Stimulated activated naive B cell treated with anti-CD40 and anti-IgM and Interleukin-4, amounts not matched to agents 10 μg/mL and 1 μg/mL and 100 μg/mL, for 72 hours (primary cell): ENCODE results near the gene WDR86.

ENCODE experiments used
- ATAC-seq, 2 donors: fragments of 150-1000 bp; cut with Tn5 transposase; replicated peaks; 2 replicates each; pipeline ENCODE4 v1.10.0; 2021; ENCODE audit warnings: moderate library complexity in 1 of 2
- DNase-seq: peaks from one replicate; pipeline ENCODE4 v3.0.0; 2021
- H3K27ac Mint-ChIP-seq: one replicate; pipeline ENCODE4 v1.8.0; 2022; ENCODE audit warnings: mild to moderate bottlenecking, mixed read lengths
- H3K27me3 Mint-ChIP-seq, 2 donors: one replicate each; pipeline ENCODE4 v1.8.0; 2022; ENCODE audit warnings: mixed read lengths in 2 of 2
- H3K36me3 Mint-ChIP-seq, 2 donors: one replicate each; pipeline ENCODE4 v1.8.0; 2022; ENCODE audit warnings: mixed read lengths in 2 of 2, mild to moderate bottlenecking in 1 of 2
- H3K4me1 Mint-ChIP-seq, 2 donors: one replicate each; pipeline ENCODE4 v1.8.0; 2022; ENCODE audit warnings: mixed read lengths in 2 of 2, mild to moderate bottlenecking in 1 of 2
- H3K4me3 Mint-ChIP-seq, 2 donors: one replicate each; pipeline ENCODE4 v1.8.0; 2022; ENCODE audit warnings: mild to moderate bottlenecking in 2 of 2, mixed read lengths in 2 of 2, moderate library complexity in 1 of 2
- H3K9me3 Mint-ChIP-seq, 2 donors: one replicate each; pipeline ENCODE4 v1.8.0; 2022; ENCODE audit warnings: mixed read lengths in 2 of 2, mild to moderate bottlenecking in 1 of 2

WDR86 gene

GRCh38 chr7:151390598-151391357 is 19.1 kb downstream of the WDR86 start:
- ATAC-seq (no peak), DNase-seq (no peak)
- Mint-ChIP-seq H3K36me3 (no peaks in the 10 kb centered on the region), H3K27ac (no peak overlapping the region), H3K4me1 (peaks cover 3 to 15% of the 10 kb centered on the region in 2 donors), H3K4me3 (no peak overlapping the region), H3K27me3 (peaks cover 29 to 32% of the 10 kb centered on the region in 2 donors), H3K9me3 (no peaks in the 10 kb centered on the region)

GRCh38 chr7:151389768-151390597 is 19.9 kb downstream of the WDR86 start:
- ATAC-seq (no peak), DNase-seq (no peak)
- Mint-ChIP-seq H3K9me3 (no peaks in the 10 kb centered on the region), H3K27me3 (peaks cover 29 to 32% of the 10 kb centered on the region in 2 donors), H3K4me3 (no peak overlapping the region), H3K36me3 (no peaks in the 10 kb centered on the region), H3K4me1 (peaks cover 3 to 15% of the 10 kb centered on the region in 2 donors), H3K27ac (peak overlapping the region; percentile 37)

- DNase-seq (no peak), ATAC-seq (no peak)
- no peak overlapping the region for H3K4me3 Mint-ChIP-seq
- no peaks in the 10 kb centered on the region for H3K36me3 Mint-ChIP-seq
- no peaks in the 10 kb centered on the region for H3K9me3 Mint-ChIP-seq
- peaks cover 3 to 15% of the 10 kb centered on the region in 2 donors for H3K4me1 Mint-ChIP-seq
- peaks cover 29 to 33% of the 10 kb centered on the region in 2 donors for H3K27me3 Mint-ChIP-seq
- no peak overlapping the region for H3K27ac Mint-ChIP-seq
Measured at GRCh38 chr7:151389096-151389767, 20.6 kb downstream of the WDR86 start.

GRCh38 chr7:151388430-151388829 is 21.4 kb downstream of the WDR86 start:
- peaks cover 24 to 35% of the 10 kb centered on the region in 2 donors for H3K27me3 Mint-ChIP-seq
- DNase-seq (no peak), ATAC-seq (no peak)
- no peaks in the 10 kb centered on the region for H3K9me3 Mint-ChIP-seq
- H3K4me1 Mint-ChIP-seq: peaks cover 3 to 14% of the 10 kb centered on the region in 2 donors
- H3K27ac Mint-ChIP-seq: no peak overlapping the region
- no peak overlapping the region for H3K4me3 Mint-ChIP-seq
- no peaks in the 10 kb centered on the region for H3K36me3 Mint-ChIP-seq

GRCh38 chr7:151388007-151388297 is 21.9 kb downstream of the WDR86 start:
- H3K9me3 Mint-ChIP-seq: no peaks in the 10 kb centered on the region

GRCh38 chr7:151387161-151388006 is 22.5 kb downstream of the WDR86 start:
- DNase-seq: no peak
- Mint-ChIP-seq H3K27ac (no peak overlapping the region), H3K4me3 (no peak overlapping the region), H3K4me1 (peaks cover 2 to 13% of the 10 kb centered on the region in 2 donors), H3K27me3 (peaks cover 21 to 32% of the 10 kb centered on the region in 2 donors), H3K36me3 (no peaks in the 10 kb centered on the region), H3K9me3 (no peaks in the 10 kb centered on the region)
- no peak for ATAC-seq

More at GRCh38 chr7:151388007-151388297, 21.9 kb downstream of the WDR86 start:
- ATAC-seq: no peak
- Mint-ChIP-seq H3K27me3 (peaks cover 19 to 31% of the 10 kb centered on the region in 2 donors), H3K4me1 (peaks cover 0 to 9% of the 10 kb centered on the region in 2 donors), H3K36me3 (no peaks in the 10 kb centered on the region), H3K27ac (no peak overlapping the region), H3K4me3 (no peak overlapping the region)
- DNase-seq: no peak

- Mint-ChIP-seq H3K27ac (peak overlapping the region; percentile 52), H3K4me3 (no peak overlapping the region), H3K4me1 (peaks cover 7 to 21% of the 10 kb centered on the region in 2 donors), H3K36me3 (no peaks in the 10 kb centered on the region), H3K27me3 (peaks cover 24 to 36% of the 10 kb centered on the region in 2 donors), H3K9me3 (no peaks in the 10 kb centered on the region)
- DNase-seq (no peak), ATAC-seq (no peak)
Measured at GRCh38 chr7:151386301-151387160, 23.3 kb downstream of the WDR86 start.

- no peaks in the 10 kb centered on the region for H3K9me3 Mint-ChIP-seq
- H3K27me3 Mint-ChIP-seq: peaks cover 19 to 29% of the 10 kb centered on the region in 2 donors
- no peak overlapping the region for H3K27ac Mint-ChIP-seq
- H3K4me1 Mint-ChIP-seq: peaks cover 11 to 25% of the 10 kb centered on the region in 2 donors
- ATAC-seq (no peak), DNase-seq (no peak)
- H3K36me3 Mint-ChIP-seq: peaks cover 0 to 2% of the 10 kb centered on the region in 2 donors
- H3K4me3 Mint-ChIP-seq: no peak overlapping the region
Measured at GRCh38 chr7:151385626-151386300, 24.1 kb downstream of the WDR86 start.

- peaks cover 13 to 24% of the 10 kb centered on the region in 2 donors for H3K27me3 Mint-ChIP-seq
- peaks cover 14 to 28% of the 10 kb centered on the region in 2 donors for H3K4me1 Mint-ChIP-seq
- no peak overlapping the region for H3K4me3 Mint-ChIP-seq
- peaks cover 1 to 3% of the 10 kb centered on the region in 2 donors for H3K36me3 Mint-ChIP-seq
- H3K27ac Mint-ChIP-seq: no peak overlapping the region
- ATAC-seq: no peak
- H3K9me3 Mint-ChIP-seq: no peaks in the 10 kb centered on the region
- DNase-seq: no peak
Measured at GRCh38 chr7:151384776-151385625, 24.8 kb downstream of the WDR86 start.

GRCh38 chr7:151384352-151384697 is 25.5 kb downstream of the WDR86 start:
- Mint-ChIP-seq H3K4me3 (no peak overlapping the region), H3K36me3 (peaks cover 1 to 7% of the 10 kb centered on the region in 2 donors), H3K27ac (no peak overlapping the region), H3K9me3 (no peaks in the 10 kb centered on the region), H3K27me3 (peaks cover 7 to 17% of the 10 kb centered on the region in 2 donors), H3K4me1 (peaks cover 14 to 25% of the 10 kb centered on the region in 2 donors)
- ATAC-seq (no peak), DNase-seq (no peak)

- Mint-ChIP-seq H3K4me3 (no peak overlapping the region), H3K36me3 (peaks cover 2 to 13% of the 10 kb centered on the region in 2 donors)
- no peak for ATAC-seq
Measured at GRCh38 chr7:151383638-151384351, 26.0 kb downstream of the WDR86 start.

More at GRCh38 chr7:151383638-151384351, 26.0 kb downstream of the WDR86 start:
- DNase-seq: no peak
- H3K4me1 Mint-ChIP-seq: peaks cover 14 to 25% of the 10 kb centered on the region in 2 donors
- H3K9me3 Mint-ChIP-seq: no peaks in the 10 kb centered on the region
- H3K27me3 Mint-ChIP-seq: peaks cover 7 to 13% of the 10 kb centered on the region in 2 donors
- H3K27ac Mint-ChIP-seq: no peak overlapping the region
